GM19438 (cell line): ENCODE data around the gene CAD.

Experiments used
- ATAC-seq: cut with Tn5 transposase; IDR thresholded peaks from one replicate; pipeline ENCODE4 v1.9.1; 2021; ENCODE audit warnings: low read depth; ENCODE audit not compliant: unreplicated experiment

Gene CAD

GRCh38 chr2:27222407-27222806, 5.2 kb downstream of the CAD start:
- ATAC-seq: no peak

GRCh38 chr2:27223416-27223815, 6.2 kb downstream of the CAD start:
- ATAC-seq: no peak

GRCh38 chr2:27225526-27225925, 8.4 kb downstream of the CAD start:
- ATAC-seq: no peak

GRCh38 chr2:27227501-27227900, 10.3 kb downstream of the CAD start:
- no peak for ATAC-seq

GRCh38 chr2:27231921-27232320, 14.8 kb downstream of the CAD start:
- ATAC-seq: no peak

GRCh38 chr2:27233341-27233740, 16.2 kb downstream of the CAD start:
- no peak for ATAC-seq

- ATAC-seq: no peak
These were observed 19.0 kb downstream of the CAD start for GRCh38 chr2:27236136-27236535.

GRCh38 chr2:27236626-27237025, 19.5 kb downstream of the CAD start:
- no peak for ATAC-seq

- ATAC-seq: no peak
These were observed 20.3 kb downstream of the CAD start for GRCh38 chr2:27237341-27237945.

- no peak for ATAC-seq
These were observed 21.8 kb downstream of the CAD start for GRCh38 chr2:27238976-27239375.

- ATAC-seq: no peak
These were observed 23.2 kb downstream of the CAD start for GRCh38 chr2:27240406-27240805.

GRCh38 chr2:27241761-27242613, 24.8 kb downstream of the CAD start:
- ATAC-seq: no peak

- no peak for ATAC-seq
These were observed 25.4 kb downstream of the CAD start for GRCh38 chr2:27242614-27242951.

GRCh38 chr2:27243391-27244130, 26.4 kb downstream of the CAD start:
- no peak for ATAC-seq

- ATAC-seq: no peak
These were observed 27.9 kb downstream of the CAD start for GRCh38 chr2:27245116-27245515.

GRCh38 chr2:27245626-27246025, 28.5 kb downstream of the CAD start:
- no peak for ATAC-seq

GRCh38 chr2:27247893-27248292, 30.7 kb downstream of the CAD start:
- no peak for ATAC-seq

- no peak for ATAC-seq
These were observed 32.2 kb downstream of the CAD start for GRCh38 chr2:27249159-27249890.

GRCh38 chr2:27249891-27250651, 32.9 kb downstream of the CAD start:
- no peak for ATAC-seq

- no peak for ATAC-seq
These were observed 33.6 kb downstream of the CAD start for GRCh38 chr2:27250652-27251379.
